SU-DHL-6 (cell line): ENCODE data around the gene TECTA.
A peak's percentile ranks its signal among the peaks of the same experiment; 100 is the strongest.

Experiments
- EZH2phosphoT487 ChIP-seq: fragments of 200-600 bp; sonication (generic), shearing (Covaris generic); conservative IDR thresholded peaks from 2 replicates; pipeline ENCODE4 v1.6.1; 2018; ENCODE audit warnings: mild to moderate bottlenecking, antibody characterized with exemption, low read length, moderate library complexity, mixed read lengths
- TF ChIP-seq, protein P1 (sequence below): fragments of 200-600 bp; sonication (generic); IDR thresholded peaks from one replicate; pipeline ENCODE4 v1.5.1; 2017; ENCODE audit warnings: antibody characterized with exemption, mild to moderate bottlenecking, low read length, moderate library complexity; ENCODE audit not compliant: insufficient read depth, poor library complexity, severe bottlenecking

DNA sequence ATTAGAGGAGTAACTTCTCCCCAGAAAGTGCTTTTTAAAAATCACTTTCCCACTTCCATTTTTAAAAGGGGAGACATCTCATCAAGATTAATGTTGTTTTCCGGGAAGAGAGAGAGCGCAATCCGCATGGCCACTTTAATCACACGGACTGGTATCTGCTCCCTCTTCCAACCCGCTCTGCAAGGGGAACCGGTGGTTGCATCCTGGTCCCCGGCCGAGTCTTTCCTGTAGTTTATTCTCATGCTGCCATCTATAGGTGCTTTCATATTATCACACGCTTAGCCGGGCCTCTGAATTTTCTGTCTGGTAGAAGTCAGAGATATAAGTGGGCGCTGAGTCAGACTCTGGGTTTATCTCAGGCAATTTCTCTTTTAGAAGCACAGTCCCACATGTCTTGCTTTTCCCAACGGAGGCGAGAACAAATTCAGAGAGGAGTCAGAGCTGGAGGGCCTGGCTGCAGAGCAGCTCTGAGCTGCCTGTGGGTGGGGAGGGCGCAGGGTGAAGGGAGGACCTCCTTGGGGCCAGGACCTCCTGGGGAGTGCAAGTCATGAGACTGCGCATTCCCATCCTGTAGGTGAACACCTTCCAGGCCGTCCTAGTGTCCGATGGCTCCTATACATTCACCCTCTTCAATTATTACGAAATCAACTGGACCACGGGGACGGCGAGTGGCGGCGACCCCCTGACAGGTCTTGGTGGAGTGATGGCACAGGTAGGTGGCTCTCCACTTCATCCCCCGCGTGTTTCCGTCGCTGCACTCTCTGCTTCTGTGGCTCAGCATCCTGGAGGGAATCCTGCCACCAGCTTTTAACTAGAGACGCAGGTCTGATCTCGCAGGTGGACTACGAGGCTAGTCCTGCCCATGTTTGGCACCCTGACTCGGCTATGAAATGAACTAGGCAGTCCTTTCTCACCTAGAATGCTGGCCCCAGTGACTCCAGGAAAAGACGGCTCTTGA is 11.7 kb downstream of the TECTA start:
- TF ChIP-seq, protein P1, sequence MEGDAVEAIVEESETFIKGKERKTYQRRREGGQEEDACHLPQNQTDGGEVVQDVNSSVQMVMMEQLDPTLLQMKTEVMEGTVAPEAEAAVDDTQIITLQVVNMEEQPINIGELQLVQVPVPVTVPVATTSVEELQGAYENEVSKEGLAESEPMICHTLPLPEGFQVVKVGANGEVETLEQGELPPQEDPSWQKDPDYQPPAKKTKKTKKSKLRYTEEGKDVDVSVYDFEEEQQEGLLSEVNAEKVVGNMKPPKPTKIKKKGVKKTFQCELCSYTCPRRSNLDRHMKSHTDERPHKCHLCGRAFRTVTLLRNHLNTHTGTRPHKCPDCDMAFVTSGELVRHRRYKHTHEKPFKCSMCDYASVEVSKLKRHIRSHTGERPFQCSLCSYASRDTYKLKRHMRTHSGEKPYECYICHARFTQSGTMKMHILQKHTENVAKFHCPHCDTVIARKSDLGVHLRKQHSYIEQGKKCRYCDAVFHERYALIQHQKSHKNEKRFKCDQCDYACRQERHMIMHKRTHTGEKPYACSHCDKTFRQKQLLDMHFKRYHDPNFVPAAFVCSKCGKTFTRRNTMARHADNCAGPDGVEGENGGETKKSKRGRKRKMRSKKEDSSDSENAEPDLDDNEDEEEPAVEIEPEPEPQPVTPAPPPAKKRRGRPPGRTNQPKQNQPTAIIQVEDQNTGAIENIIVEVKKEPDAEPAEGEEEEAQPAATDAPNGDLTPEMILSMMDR = peak; percentile 50
- no peak for TF ChIP-seq EZH2phosphoT487
